Lung (tissue), 12 donors: ENCODE results near the gene CARD8. TPM values are rescaled to one million over a fixed set of nuclear protein-coding genes. Genes with fewer than 3 reads are reported as not detected.

Experiments
- ATAC-seq: fragments of 200-7000 bp; cut with Tn5 transposase; one replicate; pipeline ENCODE4 v1.9.1; 2020; ENCODE audit warnings: moderate number of reproducible peaks; ENCODE audit not compliant: insufficient read depth, low FRiP score
- DNase-seq, 3 donors: peaks; one replicate each; pipeline ENCODE4 v3.0.0-alpha.2; 2013 to 2017
- H3K27ac ChIP-seq, 2 donors: one replicate each; pipeline ENCODE4 v1.5.1; 2013; ENCODE audit warnings: mild to moderate bottlenecking in 2 of 2, moderate library complexity in 2 of 2, control low read depth in 1 of 2, inconsistent platforms in 1 of 2, low read depth in 1 of 2, low read length in 1 of 2
- H3K27me3 ChIP-seq, 3 donors: one replicate each; pipeline ENCODE4 v1.5.1; 2013; ENCODE audit warnings: low read length in 2 of 3; ENCODE audit not compliant: control insufficient read depth in 3 of 3, insufficient read depth in 3 of 3
- H3K36me3 ChIP-seq, 4 donors: one replicate each; pipeline ENCODE4 v1.5.1; 2013; ENCODE audit warnings: low read length in 4 of 4, mild to moderate bottlenecking in 1 of 4, moderate library complexity in 1 of 4; ENCODE audit not compliant: control insufficient read depth in 4 of 4, insufficient read depth in 4 of 4
- H3K4me1 ChIP-seq, 5 donors: one replicate each; pipeline ENCODE4 v1.5.1; 2013; ENCODE audit warnings: low read length in 5 of 5, mild to moderate bottlenecking in 2 of 5, moderate library complexity in 1 of 5; ENCODE audit not compliant: control insufficient read depth in 5 of 5, insufficient read depth in 5 of 5
- H3K4me3 ChIP-seq: one replicate; pipeline ENCODE4 v1.5.1; 2013; ENCODE audit warnings: mild to moderate bottlenecking, control low read depth, moderate library complexity
- H3K9ac ChIP-seq, 2 donors: one replicate each; pipeline ENCODE4 v1.5.1; 2013; ENCODE audit warnings: low read length in 2 of 2, control low read depth in 1 of 2; ENCODE audit not compliant: insufficient read depth in 1 of 2
- H3K9me3 ChIP-seq, 4 donors: one replicate each; pipeline ENCODE4 v1.5.1; 2013; ENCODE audit warnings: low read length in 3 of 4, mild to moderate bottlenecking in 1 of 4, moderate library complexity in 1 of 4; ENCODE audit not compliant: control insufficient read depth in 4 of 4, insufficient read depth in 3 of 4
- CTCF ChIP-seq: IDR thresholded peaks from 2 replicates; pipeline ENCODE4 v1.5.1; 2012; ENCODE audit warnings: mild to moderate bottlenecking; ENCODE audit errors: control extremely low read depth, extremely low read depth
- WGBS, 2 donors: extraction: QIAGEN DNeasy Blood & Tissue Kit; methylation state at CpG; one replicate each; pipeline ENCODE4 v1.1.7; 2013; 5-methylcytosine and 5-hydroxymethylcytosine counted together
- polyA plus RNA-seq, 2 donors: library from polyadenylated mRNA; stranded (reverse); fragments of 200-250 nt; gene quantifications; one replicate each; pipeline ENCODE4 v1.2.1, GENCODE V29; 2013
- total RNA-seq, 2 donors: library from RNA; depleted of rRNA in 1 of 2; stranded (reverse); fragments of >200 nt in 1 of 2; gene quantifications; one replicate each; pipeline ENCODE4 v1.2.1, GENCODE V29; 2014 to 2021
- donor health status: control.
- donor health status: control.
- donor health status: Bipolar disorder and iron deficiency.
- donor health status: healthy.
- donor health status: DM: yes; HTN: yes; CAD: no.

Gene CARD8
- total and polyA plus RNA-seq, 4 donors, result 43.0 to 114 (median 53.2) TPM

- Histone ChIP-seq H3K27ac (no peak overlapping the region), H3K36me3 (peaks cover 3 to 23% (median 9%) of the 10 kb centered on the region in 4 donors), H3K4me3 (no peak overlapping the region), H3K27me3 (no peaks in the 10 kb centered on the region), H3K4me1 (no peaks in the 10 kb centered on the region), H3K9me3 (peaks cover 0 to 5% (median 2%) of the 10 kb centered on the region in 4 donors), H3K9ac (no peak overlapping the region)
- TF ChIP-seq CTCF, result no peak
- DNase-seq (no peak), ATAC-seq (no peak)
- 91 to 94% methylated on average over 5 of the region's 5 CpGs for WGBS, 2 donors
Observed at GRCh38 chr19:48181505-48181904, 74.2 kb downstream of the CARD8 start.

- Histone ChIP-seq H3K27me3 (no peaks in the 10 kb centered on the region), H3K36me3 (peaks cover 4 to 28% (median 13%) of the 10 kb centered on the region in 4 donors), H3K4me3 (no peak overlapping the region), H3K4me1 (peaks cover under 1 to 5% (median 4%) of the 10 kb centered on the region in 5 donors), H3K9me3 (peaks cover 0 to under 1% (median 0%) of the 10 kb centered on the region in 4 donors), H3K27ac (no peak overlapping the region), H3K9ac (no peak overlapping the region)
- no peak for DNase-seq
- no peak for ATAC-seq
- TF ChIP-seq CTCF, result no peak
- WGBS, 2 donors, result 96 to 99% methylated on average over 3 of the region's 3 CpGs
Observed at GRCh38 chr19:48176226-48176625, 79.5 kb downstream of the CARD8 start.

GRCh38 chr19:48175578-48175977, 80.1 kb downstream of the CARD8 start:
- WGBS, 2 donors, result 54 to 82% methylated on average over 10 of the region's 10 CpGs
- DNase-seq (no peak), ATAC-seq (no peak)
- no peak for TF ChIP-seq CTCF
- Histone ChIP-seq H3K9me3 (no peaks in the 10 kb centered on the region), H3K36me3 (peaks cover 4 to 27% (median 12%) of the 10 kb centered on the region in 4 donors), H3K9ac (no peak overlapping the region), H3K27ac (no peak overlapping the region), H3K4me1 (peaks cover 3 to 9% (median 6%) of the 10 kb centered on the region in 5 donors), H3K4me3 (no peak overlapping the region), H3K27me3 (no peaks in the 10 kb centered on the region)

GRCh38 chr19:48174445-48175030, 81.2 kb downstream of the CARD8 start:
- no peaks in the 10 kb centered on the region for H3K9me3 ChIP-seq
- H3K9ac ChIP-seq, result no peak overlapping the region
- DNase-seq (no peak), ATAC-seq (no peak)
- H3K36me3 ChIP-seq, result peaks cover 1 to 27% (median 12%) of the 10 kb centered on the region in 4 donors
- H3K4me1 ChIP-seq, result peaks cover 3 to 9% (median 6%) of the 10 kb centered on the region in 5 donors
- no peaks in the 10 kb centered on the region for H3K27me3 ChIP-seq
- no peak overlapping the region for H3K27ac ChIP-seq
- TF ChIP-seq CTCF, result no peak
- 67 to 71% methylated on average over 6 of the region's 6 CpGs for WGBS, 2 donors
- H3K4me3 ChIP-seq, result no peak overlapping the region
